ENCODE measurements around the gene PPP5C.

The PPP5C gene

DNA sequence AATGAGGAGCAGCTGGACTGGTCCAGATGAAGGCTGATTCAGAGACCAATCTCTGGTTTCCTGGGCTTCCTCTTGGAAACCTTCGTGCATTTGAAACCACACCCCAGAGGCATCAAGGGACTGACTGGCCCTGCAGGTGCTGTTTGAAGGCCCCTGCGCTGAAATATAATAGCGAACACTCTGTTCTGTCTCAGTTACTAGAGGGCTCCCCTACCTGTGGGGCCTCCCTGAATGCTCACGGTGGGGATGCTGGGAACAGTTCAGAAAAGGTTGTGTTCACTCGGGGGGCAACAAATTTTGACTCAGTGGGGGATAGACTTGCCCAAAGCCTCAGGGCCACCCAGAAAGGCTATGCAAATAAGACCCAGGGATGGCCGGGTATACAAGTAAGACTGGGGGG lies 60.1 kb downstream of the PPP5C start:
- TF ChIP-seq TEAD4 (IDR thresholded peaks at IDR 0.05), result no peak
- no peak for TF ChIP-seq FOXM1 (IDR thresholded peaks at IDR 0.05; ENCODE audit: borderline replicate concordance, low read depth)
- TF ChIP-seq, protein P1, sequence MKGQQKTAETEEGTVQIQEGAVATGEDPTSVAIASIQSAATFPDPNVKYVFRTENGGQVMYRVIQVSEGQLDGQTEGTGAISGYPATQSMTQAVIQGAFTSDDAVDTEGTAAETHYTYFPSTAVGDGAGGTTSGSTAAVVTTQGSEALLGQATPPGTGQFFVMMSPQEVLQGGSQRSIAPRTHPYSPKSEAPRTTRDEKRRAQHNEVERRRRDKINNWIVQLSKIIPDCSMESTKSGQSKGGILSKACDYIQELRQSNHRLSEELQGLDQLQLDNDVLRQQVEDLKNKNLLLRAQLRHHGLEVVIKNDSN (IDR thresholded peaks at IDR 0.05), result no peak

DNA sequence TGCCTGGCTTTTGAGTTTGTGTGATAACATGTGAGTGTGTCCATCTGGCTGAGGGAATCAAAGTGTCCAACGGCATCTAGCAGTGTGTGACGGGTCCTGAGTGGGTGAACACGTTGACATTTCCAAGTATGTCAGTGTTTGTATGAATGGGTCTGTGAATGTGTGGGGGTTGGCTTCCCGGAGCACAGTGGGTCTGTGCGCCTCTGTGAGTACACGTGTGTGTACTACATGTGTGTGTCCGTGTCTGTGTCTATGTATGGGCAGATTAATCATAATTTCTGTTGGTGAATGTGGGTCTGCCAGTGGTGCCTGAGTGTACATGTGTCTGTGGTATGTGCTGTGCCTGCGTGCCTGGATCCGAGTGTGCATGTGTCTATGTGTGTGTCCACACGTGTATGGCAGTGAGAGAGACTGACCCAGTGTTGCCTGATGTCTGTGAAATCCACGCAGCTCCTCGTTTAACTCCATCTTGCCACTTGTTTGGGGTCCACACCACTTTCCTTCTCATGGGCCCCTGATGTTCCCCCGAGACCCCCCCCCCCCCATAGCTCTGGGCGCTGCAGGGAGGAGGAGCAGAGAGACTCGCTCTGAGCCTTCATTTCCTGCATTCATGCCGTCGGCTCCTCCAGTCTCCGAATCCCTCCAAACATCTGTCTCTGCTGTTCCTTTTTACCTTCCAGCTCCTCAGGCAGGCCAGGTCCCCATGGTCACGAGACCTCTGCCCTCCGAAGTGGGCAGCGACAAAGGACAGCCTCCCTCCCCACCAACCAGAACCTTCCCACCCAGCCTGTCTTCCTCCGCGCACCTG lies 61.2 kb downstream of the PPP5C start:
- TF ChIP-seq NFIC (IDR thresholded peaks at IDR 0.05), result no peak
- TF ChIP-seq EP300 (IDR thresholded peaks at IDR 0.05; ENCODE audit: borderline replicate concordance), result no peak
- TF ChIP-seq, protein P1 (IDR thresholded peaks at IDR 0.05), result no peak
- no peak for TF ChIP-seq TAF1 (IDR thresholded peaks at IDR 0.05; ENCODE audit: low read depth)
- no peak for TF ChIP-seq EGR1 (IDR thresholded peaks at IDR 0.05)
- no peak for TF ChIP-seq TEAD4 (IDR thresholded peaks at IDR 0.05)
- TF ChIP-seq CEBPB (IDR thresholded peaks at IDR 0.05), result no peak
- TF ChIP-seq TCF12 (IDR thresholded peaks at IDR 0.05; ENCODE audit: low read depth), result no peak
- no peak for TF ChIP-seq FOXM1 (IDR thresholded peaks at IDR 0.05; ENCODE audit: borderline replicate concordance, low read depth)
- TF ChIP-seq CREB1 (IDR thresholded peaks at IDR 0.05; ENCODE audit: low read depth), result no peak
- TF ChIP-seq, protein P2, sequence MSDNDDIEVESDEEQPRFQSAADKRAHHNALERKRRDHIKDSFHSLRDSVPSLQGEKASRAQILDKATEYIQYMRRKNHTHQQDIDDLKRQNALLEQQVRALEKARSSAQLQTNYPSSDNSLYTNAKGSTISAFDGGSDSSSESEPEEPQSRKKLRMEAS (IDR thresholded peaks at IDR 0.05), result no peak
- no peak for TF ChIP-seq ZBTB7A (IDR thresholded peaks at IDR 0.05; ENCODE audit: low read depth)
- TF ChIP-seq RAD21 (IDR thresholded peaks at IDR 0.05; ENCODE audit: low read depth), result no peak
- TF ChIP-seq, protein P3, sequence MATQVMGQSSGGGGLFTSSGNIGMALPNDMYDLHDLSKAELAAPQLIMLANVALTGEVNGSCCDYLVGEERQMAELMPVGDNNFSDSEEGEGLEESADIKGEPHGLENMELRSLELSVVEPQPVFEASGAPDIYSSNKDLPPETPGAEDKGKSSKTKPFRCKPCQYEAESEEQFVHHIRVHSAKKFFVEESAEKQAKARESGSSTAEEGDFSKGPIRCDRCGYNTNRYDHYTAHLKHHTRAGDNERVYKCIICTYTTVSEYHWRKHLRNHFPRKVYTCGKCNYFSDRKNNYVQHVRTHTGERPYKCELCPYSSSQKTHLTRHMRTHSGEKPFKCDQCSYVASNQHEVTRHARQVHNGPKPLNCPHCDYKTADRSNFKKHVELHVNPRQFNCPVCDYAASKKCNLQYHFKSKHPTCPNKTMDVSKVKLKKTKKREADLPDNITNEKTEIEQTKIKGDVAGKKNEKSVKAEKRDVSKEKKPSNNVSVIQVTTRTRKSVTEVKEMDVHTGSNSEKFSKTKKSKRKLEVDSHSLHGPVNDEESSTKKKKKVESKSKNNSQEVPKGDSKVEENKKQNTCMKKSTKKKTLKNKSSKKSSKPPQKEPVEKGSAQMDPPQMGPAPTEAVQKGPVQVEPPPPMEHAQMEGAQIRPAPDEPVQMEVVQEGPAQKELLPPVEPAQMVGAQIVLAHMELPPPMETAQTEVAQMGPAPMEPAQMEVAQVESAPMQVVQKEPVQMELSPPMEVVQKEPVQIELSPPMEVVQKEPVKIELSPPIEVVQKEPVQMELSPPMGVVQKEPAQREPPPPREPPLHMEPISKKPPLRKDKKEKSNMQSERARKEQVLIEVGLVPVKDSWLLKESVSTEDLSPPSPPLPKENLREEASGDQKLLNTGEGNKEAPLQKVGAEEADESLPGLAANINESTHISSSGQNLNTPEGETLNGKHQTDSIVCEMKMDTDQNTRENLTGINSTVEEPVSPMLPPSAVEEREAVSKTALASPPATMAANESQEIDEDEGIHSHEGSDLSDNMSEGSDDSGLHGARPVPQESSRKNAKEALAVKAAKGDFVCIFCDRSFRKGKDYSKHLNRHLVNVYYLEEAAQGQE (IDR thresholded peaks at IDR 0.05; ENCODE audit: low read depth), result no peak
- no peak for TF ChIP-seq YY1 (IDR thresholded peaks at IDR 0.05; ENCODE audit: low read depth)

DNA sequence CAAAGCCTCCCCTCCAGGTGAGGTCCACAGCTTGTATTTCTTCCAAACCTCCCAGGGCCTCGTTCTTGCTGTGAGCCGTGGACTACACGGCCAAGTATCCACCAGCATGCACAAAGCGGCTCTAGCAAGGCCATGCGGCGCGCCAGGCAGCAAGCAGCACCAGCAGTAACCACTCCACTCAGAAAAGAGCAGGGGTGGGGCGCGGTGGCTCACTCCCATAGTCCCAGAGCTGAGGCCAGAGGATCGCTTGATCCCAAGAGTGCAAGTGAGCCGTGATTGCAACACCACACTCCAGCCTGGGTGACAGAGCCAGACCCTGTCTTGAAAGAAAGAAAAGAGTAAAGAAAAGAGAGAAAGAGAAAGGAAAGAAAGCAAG lies 61.8 kb downstream of the PPP5C start:
- TF ChIP-seq YY1 (IDR thresholded peaks at IDR 0.05; ENCODE audit: low read depth) (no peak), CEBPB (IDR thresholded peaks at IDR 0.05) (no peak)

DNA sequence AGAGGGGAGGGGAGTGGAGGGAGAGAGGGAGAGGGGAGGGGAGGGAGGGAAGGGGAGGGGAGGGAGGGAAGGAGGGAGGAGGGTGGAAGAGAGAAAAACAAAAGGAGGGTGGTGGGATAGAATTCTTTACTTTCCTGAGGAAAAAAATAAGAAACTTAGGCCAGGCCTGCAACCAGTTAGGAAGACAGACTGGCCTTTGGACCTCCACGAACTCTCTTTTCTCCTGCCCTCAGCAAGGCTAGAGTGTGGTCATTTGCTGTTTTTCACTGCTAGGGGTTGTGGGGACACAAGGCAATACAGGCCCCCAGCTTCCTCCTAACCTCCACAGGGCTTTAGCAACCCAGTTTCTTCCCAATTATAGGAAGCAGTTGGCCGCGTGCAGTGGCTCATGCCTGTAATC lies 62.3 kb downstream of the PPP5C start:
- TF ChIP-seq RAD21 (IDR thresholded peaks at IDR 0.05; ENCODE audit: low read depth) (no peak), TCF12 (IDR thresholded peaks at IDR 0.05; ENCODE audit: low read depth) (no peak), NFIC (IDR thresholded peaks at IDR 0.05) (no peak), YY1 (IDR thresholded peaks at IDR 0.05; ENCODE audit: low read depth) (no peak), CREB1 (IDR thresholded peaks at IDR 0.05; ENCODE audit: low read depth) (no peak), EGR1 (IDR thresholded peaks at IDR 0.05) (no peak), EP300 (IDR thresholded peaks at IDR 0.05; ENCODE audit: borderline replicate concordance) (no peak), CEBPB (IDR thresholded peaks at IDR 0.05) (no peak), TAF1 (IDR thresholded peaks at IDR 0.05; ENCODE audit: low read depth) (no peak), ZBTB7A (IDR thresholded peaks at IDR 0.05; ENCODE audit: low read depth) (no peak), TEAD4 (IDR thresholded peaks at IDR 0.05) (no peak), FOXM1 (IDR thresholded peaks at IDR 0.05; ENCODE audit: borderline replicate concordance, low read depth) (no peak)
- TF ChIP-seq, protein P2 (IDR thresholded peaks at IDR 0.05), result no peak
- TF ChIP-seq, protein P1 (IDR thresholded peaks at IDR 0.05), result no peak
- TF ChIP-seq, protein P3 (IDR thresholded peaks at IDR 0.05; ENCODE audit: low read depth), result no peak

DNA sequence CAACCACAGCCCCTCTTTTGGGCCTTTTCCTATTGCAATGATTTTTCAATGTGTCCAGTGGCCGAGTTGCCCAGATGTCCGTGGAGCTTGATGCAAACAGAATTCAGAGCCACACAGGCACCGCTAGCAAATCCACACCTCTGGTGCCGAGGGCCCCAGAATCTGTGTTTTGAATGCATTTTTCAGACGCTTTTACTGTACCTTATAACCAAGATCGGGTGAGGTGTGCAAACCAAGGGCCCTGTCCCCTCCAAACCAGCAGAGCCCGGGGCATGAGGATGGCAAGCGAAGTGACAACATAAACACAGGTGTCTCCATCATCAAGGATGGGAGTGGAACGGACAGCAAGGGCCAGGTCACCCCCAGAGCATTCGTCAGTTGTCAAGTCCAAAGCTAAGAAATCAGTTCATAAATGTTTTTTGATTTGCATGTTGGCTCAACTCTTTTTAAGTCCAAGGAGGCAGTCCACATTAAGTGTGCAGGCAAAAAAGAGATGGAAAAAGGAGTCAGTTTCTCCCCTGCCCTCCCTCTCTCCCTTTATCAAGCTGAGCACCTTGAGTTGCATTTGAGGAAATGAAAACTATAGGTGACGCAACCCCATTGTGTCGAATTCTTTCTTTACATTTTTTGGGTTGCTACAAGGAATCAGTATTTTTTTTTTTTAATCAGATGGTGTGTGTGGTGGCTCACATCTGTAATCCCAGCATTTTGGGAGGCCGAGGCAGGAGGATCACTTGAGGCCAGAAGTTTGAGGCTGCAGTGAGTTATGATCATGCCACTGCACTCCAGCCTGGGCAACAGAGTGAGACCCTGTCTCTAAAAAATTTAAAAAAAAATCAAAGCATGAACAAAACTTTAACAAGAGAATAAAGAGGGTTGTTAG lies 63.6 kb downstream of the PPP5C start:
- no peak for TF ChIP-seq EGR1 (IDR thresholded peaks at IDR 0.05)
- no peak for TF ChIP-seq TAF1 (IDR thresholded peaks at IDR 0.05; ENCODE audit: low read depth)
- no peak for TF ChIP-seq EP300 (IDR thresholded peaks at IDR 0.05; ENCODE audit: borderline replicate concordance)
- TF ChIP-seq NFIC (IDR thresholded peaks at IDR 0.05), result no peak
- TF ChIP-seq, protein P3 (IDR thresholded peaks at IDR 0.05; ENCODE audit: low read depth), result no peak
- TF ChIP-seq RAD21 (IDR thresholded peaks at IDR 0.05; ENCODE audit: low read depth), result no peak
- TF ChIP-seq CEBPB (IDR thresholded peaks at IDR 0.05), result no peak
- TF ChIP-seq YY1 (IDR thresholded peaks at IDR 0.05; ENCODE audit: low read depth), result no peak
